GM19035 (cell line): ENCODE measurements around the gene GNB3.
"Not testable (repeated sequence)": the region's sequence is repeated elsewhere in the genome, so short reads cannot be mapped to it uniquely, and the experiment has no call there.

Source experiments
- ATAC-seq: cut with Tn5 transposase; IDR thresholded peaks from one replicate; pipeline ENCODE4 v1.9.1; 2021; ENCODE audit not compliant: unreplicated experiment

Gene GNB3

GRCh38 chr12:6874015-6874368 lies 33.3 kb downstream of the GNB3 start:
- not testable (repeated sequence) for ATAC-seq

DNA sequence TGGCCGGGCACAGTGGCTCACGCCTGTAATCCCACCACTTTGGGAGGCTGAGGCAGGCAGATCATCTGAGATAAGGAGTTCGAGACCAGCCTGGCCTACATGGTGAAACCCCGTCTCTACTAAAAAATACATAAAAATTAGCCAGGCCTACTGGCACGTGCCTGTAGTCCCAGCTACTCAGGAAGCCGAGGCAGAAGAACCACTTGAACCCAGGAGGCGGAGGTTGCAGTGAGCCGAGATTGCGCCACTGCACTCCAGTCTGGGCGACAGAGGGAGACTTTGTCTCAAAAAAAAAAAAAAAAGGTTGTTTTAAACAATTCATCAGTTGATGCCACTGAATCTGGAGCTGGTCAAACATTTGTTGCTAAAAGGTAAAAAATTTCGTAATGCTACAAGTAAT lies 39.1 kb downstream of the GNB3 start:
- not testable (repeated sequence) for ATAC-seq

DNA sequence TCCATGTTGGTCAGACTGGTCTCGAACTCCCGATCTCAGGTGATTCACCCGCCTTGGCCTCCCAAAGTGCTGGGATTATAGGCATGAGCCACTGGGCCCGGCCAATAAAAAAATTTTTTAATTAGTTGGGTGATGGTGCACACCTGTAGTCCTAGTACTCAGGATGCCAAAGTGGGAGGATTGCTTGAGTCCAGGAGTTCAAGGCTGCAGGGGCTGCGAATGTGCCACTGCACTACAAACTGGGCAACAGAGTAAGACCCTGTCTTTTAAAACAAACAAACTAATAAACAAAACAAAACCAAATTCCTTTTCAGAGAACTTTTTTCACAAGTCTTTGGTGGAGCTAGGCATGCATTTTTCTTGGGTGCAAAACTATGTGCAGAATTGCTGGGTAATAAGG lies 42.5 kb downstream of the GNB3 start:
- ATAC-seq = no peak

DNA sequence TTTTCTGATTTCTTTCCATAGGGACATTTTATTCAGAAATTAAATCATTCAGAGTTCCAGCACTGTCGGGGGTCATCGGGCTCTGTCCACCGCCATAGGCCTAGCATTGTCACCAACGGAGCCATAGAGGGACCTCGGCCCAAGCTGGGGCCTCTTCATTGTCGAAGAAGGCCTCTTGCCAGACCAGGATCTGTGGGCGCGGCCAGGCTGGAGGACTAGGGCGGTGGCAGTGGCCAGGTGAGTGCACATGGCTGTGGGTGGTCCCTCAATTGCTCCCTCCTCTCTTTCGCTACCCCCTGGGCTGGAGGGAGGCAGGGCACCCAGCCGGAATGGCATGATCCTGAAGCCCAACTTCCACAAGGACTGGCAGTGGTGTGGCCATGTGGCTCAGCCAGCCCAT lies 43.0 kb downstream of the GNB3 start:
- ATAC-seq = no peak

DNA sequence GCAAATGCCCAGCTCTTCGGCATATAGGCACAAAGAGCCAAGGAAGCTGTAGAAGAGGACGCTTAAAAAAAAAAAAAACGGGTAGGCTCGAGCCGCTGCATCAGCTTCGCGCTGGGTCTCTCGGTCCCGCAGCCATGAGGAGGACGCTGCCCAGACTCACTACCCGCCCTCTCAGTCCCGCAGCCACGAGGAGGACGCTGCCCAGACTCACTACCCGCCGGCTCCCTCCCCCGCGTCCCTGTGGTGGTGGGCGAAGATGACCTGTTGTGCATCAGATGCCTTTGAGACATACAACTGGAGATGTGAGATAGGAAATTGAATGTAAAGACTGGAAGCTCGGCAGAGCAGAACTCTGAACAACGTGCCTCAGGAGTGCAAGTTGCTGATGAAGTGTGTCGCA lies 43.8 kb downstream of the GNB3 start:
- no peak for ATAC-seq

DNA sequence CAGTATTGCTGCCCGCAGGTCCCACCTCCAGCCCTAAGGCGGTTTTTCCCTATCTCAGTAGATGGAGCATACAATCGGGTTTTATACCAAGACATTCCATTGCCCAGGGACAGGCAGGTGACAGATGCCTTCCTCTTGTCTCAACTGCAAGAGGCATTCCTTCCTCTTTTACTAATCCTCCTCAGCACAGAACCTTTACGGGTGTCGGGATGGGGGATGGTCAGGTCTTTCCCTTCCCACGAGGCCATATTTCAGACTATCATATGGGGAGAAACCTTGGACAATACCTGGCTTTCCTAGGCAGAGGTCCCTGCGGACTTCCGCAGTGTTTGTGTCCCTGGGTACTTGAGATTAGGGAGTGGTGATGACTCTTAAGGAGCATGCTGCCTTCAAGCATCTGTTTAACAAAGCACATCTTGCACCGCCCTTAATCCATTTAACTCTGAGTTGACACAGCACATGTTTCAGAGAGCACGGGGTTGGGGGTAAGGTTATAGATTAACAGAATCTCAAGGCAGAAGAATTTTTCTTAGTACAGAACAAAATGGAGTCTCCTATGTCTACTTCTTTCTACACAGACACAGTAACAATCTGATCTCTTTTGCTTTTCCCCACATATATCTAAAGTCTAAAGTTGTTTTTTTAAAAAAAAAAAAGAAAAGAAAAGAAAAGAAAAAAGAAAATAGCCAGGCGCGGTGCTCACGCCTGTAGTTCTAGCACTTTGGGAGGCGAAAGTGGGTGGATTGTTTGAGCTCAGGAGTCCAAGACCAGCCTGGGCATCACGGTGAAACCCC lies 45.7 kb downstream of the GNB3 start:
- ATAC-seq = not testable (repeated sequence)

GRCh38 chr12:6887460-6887859 lies 46.7 kb downstream of the GNB3 start:
- no peak for ATAC-seq

GRCh38 chr12:6888360-6888759 lies 47.6 kb downstream of the GNB3 start:
- no peak for ATAC-seq

DNA sequence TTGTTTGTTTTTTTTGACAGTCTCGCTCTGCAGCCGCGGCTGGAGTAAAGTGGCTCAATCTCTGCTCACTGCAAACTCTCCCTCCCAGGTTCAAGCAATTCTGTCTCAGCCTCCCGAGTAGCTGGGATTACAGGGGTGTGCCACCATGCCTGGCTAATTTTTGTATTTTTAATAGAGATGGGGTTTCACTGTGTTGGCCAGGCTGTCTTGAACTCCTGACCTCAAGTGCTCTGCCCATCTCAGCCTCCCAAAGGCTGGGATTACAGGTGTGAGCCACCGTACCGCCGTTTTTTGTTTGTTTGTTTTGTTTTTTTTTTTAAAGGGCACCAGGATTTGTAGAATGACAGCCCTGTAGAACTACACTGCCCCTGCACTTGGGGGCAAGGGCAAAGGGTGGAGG lies 48.1 kb downstream of the GNB3 start:
- not testable (repeated sequence) for ATAC-seq

DNA sequence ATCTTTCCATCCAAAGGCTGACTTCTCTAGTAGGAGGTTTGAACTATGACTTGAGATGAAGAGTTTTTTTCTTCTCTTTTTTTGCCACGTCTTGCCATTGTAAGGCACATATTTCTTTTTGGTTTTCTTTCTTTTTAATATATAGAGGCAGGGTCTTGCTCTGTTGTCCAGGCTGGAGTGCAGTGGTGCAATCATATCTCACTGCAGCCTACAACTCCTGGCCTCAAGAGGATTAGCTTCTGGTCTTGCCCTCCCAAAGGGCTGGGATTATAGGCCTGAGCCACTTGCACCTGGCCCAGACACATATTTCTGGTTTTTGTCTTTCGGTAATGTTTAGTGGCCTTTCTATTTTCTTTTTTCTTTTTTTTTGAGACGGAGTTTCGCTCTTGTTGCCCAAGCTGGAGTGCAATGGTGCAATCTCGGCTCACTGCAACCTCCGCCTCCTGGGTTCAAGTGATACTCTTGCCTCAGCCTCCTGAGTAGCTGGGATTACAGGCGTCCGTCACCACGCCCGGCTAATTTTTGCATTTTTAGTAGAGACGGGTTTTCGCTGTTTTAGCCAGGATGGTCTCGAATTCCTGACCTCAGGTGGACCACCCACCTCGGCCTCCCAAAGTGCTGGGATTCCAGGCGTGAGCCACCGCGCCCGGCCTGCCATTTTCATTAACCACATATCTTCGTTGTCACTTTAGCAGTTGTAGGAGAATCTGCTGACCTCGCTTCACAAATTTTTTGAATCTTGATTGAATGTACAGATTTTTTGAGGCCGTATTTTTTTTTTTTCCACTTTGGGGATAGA lies 49.2 kb downstream of the GNB3 start:
- ATAC-seq = not testable (repeated sequence)

DNA sequence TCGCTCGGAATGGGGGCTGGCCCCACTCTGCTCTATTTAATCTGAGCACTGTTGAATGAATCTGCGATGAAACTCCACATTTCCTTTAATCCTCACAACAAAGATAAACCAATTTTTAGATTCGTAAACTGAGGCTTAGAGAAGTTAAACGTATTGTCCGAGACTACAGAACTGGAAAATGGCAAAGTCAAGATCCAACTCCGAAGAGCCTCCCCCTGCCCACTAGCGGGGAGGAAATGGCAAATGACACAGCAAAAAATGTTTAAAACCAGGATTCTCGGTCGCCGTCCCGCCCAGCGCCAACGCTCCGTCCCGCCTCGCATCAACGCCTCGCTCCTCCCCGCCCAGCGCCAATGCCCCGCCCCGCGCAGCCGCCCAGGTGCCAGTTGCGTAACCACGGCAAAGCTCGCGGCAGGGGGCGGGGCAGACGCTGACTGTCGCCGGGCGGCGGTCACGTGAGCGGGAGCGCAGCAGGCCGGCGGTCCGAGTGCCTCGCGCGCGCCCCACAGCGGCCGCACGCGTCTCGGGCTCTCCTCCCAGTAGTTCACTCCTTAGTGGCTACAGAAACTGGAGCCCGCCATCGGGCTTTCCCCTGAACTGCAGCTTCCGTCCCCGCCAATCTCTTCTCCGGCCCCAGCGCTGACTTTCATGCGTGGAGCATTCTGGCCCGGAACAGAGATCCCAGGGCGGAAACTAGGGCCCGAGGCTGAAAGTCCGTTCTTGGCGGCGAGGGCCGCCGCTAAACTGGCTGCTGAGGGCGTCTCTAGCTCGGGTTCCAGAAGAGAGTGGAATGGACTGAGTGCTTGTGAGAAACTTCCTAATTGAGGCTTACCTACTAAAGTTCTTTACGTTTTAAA lies 50.3 kb downstream of the GNB3 start:
- ATAC-seq = peak; percentile 98

- peak; percentile 2 for ATAC-seq
Measured at GRCh38 chr12:6891646-6892001, 50.9 kb downstream of the GNB3 start.

GRCh38 chr12:6892683-6893082 lies 52.0 kb downstream of the GNB3 start:
- ATAC-seq = not testable (repeated sequence)

- ATAC-seq = no peak
Measured at GRCh38 chr12:6894321-6894720, 53.6 kb downstream of the GNB3 start.
